T-helper 22 cell (primary cell): Measurements from ENCODE around the gene PLPPR1.
"Not testable (repeated sequence)": the region's sequence is repeated elsewhere in the genome, so short reads cannot be mapped to it uniquely, and the experiment has no call there.

Experiments used
- DNase-seq: peaks from one replicate; pipeline ENCODE4 v3.0.0-alpha.2; 2020; ENCODE audit warnings: low read depth

The PLPPR1 gene

GRCh38 chr9:101121836-101122399 lies 93.4 kb downstream of the PLPPR1 start:
- no peak for DNase-seq

- DNase-seq: no peak
These were observed 98.0 kb downstream of the PLPPR1 start for GRCh38 chr9:101126556-101126955.

- not testable (repeated sequence) for DNase-seq
These were observed 98.8 kb downstream of the PLPPR1 start for GRCh38 chr9:101127369-101127768.

- DNase-seq: no peak
These were observed 100.1 kb downstream of the PLPPR1 start for GRCh38 chr9:101128623-101129022.

- DNase-seq: no peak
These were observed 101.5 kb downstream of the PLPPR1 start for GRCh38 chr9:101130054-101130453.

GRCh38 chr9:101131326-101131725 lies 102.8 kb downstream of the PLPPR1 start:
- DNase-seq: no peak

GRCh38 chr9:101132801-101133200 lies 104.3 kb downstream of the PLPPR1 start:
- DNase-seq: no peak

GRCh38 chr9:101138509-101138908 lies 110.0 kb downstream of the PLPPR1 start:
- no peak for DNase-seq

- no peak for DNase-seq
These were observed 110.6 kb downstream of the PLPPR1 start for GRCh38 chr9:101139082-101139481.

GRCh38 chr9:101140764-101141163 lies 112.2 kb downstream of the PLPPR1 start:
- no peak for DNase-seq

GRCh38 chr9:101146508-101146907 lies 118.0 kb downstream of the PLPPR1 start:
- no peak for DNase-seq

- DNase-seq: no peak
These were observed 119.8 kb downstream of the PLPPR1 start for GRCh38 chr9:101148344-101148743.

- no peak for DNase-seq
These were observed 129.8 kb downstream of the PLPPR1 start for GRCh38 chr9:101158361-101158760.

- no peak for DNase-seq
These were observed 133.7 kb downstream of the PLPPR1 start for GRCh38 chr9:101162231-101162630.

GRCh38 chr9:101165131-101165530 lies 136.6 kb downstream of the PLPPR1 start:
- no peak for DNase-seq

GRCh38 chr9:101167490-101168134 lies 139.1 kb downstream of the PLPPR1 start:
- DNase-seq: no peak

GRCh38 chr9:101172616-101173015 lies 144.1 kb downstream of the PLPPR1 start:
- DNase-seq: no peak

- no peak for DNase-seq
These were observed 145.4 kb downstream of the PLPPR1 start for GRCh38 chr9:101173907-101174306.

GRCh38 chr9:101176384-101176783 lies 147.9 kb downstream of the PLPPR1 start:
- no peak for DNase-seq

- no peak for DNase-seq
These were observed 156.3 kb downstream of the PLPPR1 start for GRCh38 chr9:101184813-101185278.

GRCh38 chr9:101191723-101192122 lies 163.2 kb downstream of the PLPPR1 start:
- no peak for DNase-seq

- no peak for DNase-seq
These were observed 168.5 kb downstream of the PLPPR1 start for GRCh38 chr9:101197026-101197425.

GRCh38 chr9:101200852-101201251 lies 172.3 kb downstream of the PLPPR1 start:
- DNase-seq: no peak

GRCh38 chr9:101201630-101202029 lies 173.1 kb downstream of the PLPPR1 start:
- DNase-seq: no peak
